H1 (cell line): ENCODE data around the gene MS4A8. TPM values are rescaled to one million over a fixed set of nuclear protein-coding genes. Genes with fewer than 3 reads are reported as not detected.

ENCODE experiments used
- CTCF ChIA-PET: fragments of 300-600 bp; sonication (Branson Sonifier 250); formaldehyde crosslinking; loops from one replicate; lab custom pipeline; 2021; ENCODE audit not compliant: partially characterized antibody; lab: Charles Lee
- POLR2A ChIA-PET: fragments of 300-600 bp; sonication (Branson Sonifier 250); formaldehyde crosslinking; loops from one replicate; lab custom pipeline; 2021; ENCODE audit warnings: inconsistent platforms; ENCODE audit not compliant: partially characterized antibody; lab: Charles Lee
- DNase-seq, 2 experiments: peaks; one replicate each; pipeline versions ENCODE4 v3.0.0 to v3.0.0-alpha.2; 2010 to 2022; ENCODE audit warnings: low spot score in 2 of 2, low read depth in 1 of 2, mixed read lengths in 1 of 2
- FAIRE-seq: peaks from 2 replicates; lab custom pipeline; 2011; peaks lifted over from hg19 to GRCh38; lab: Jason Lieb, UNC
- H2AFZ ChIP-seq: 2 replicates; pipeline ENCODE4 v1.8.1; 2012; ENCODE audit warnings: low read length, inconsistent platforms
- H2AK5ac ChIP-seq: 2 replicates; pipeline ENCODE4 v1.6.1; 2013; ENCODE audit warnings: low read depth, low read length
- H2BK120ac ChIP-seq: replicated peaks from 2 replicates; pipeline ENCODE3; 2013; ENCODE audit warnings: low read depth, low read length, inconsistent platforms
- H2BK12ac ChIP-seq: 2 replicates; pipeline ENCODE4 v1.6.1; 2013; ENCODE audit warnings: low read depth, low read length
- H2BK15ac ChIP-seq: 2 replicates; pipeline ENCODE4 v1.6.1; 2013; ENCODE audit warnings: low read length
- H2BK20ac ChIP-seq: 2 replicates; pipeline ENCODE4 v1.6.1; 2013; ENCODE audit warnings: low read length
- H2BK5ac ChIP-seq: 2 replicates; pipeline ENCODE4 v1.6.1; 2013; ENCODE audit warnings: low read depth, low read length
- H3K14ac ChIP-seq: 2 replicates; pipeline ENCODE4 v1.6.1; 2013; ENCODE audit warnings: inconsistent platforms; ENCODE audit not compliant: insufficient read length
- H3K18ac ChIP-seq: 2 replicates; pipeline ENCODE4 v1.6.1; 2013; ENCODE audit warnings: low read length; ENCODE audit errors: extremely low read depth
- H3K23ac ChIP-seq: 2 replicates; pipeline ENCODE4 v1.6.1; 2013; ENCODE audit warnings: inconsistent platforms; ENCODE audit not compliant: insufficient read length
- H3K23me2 ChIP-seq: 2 replicates; pipeline ENCODE4 v1.6.1; 2013; ENCODE audit warnings: low read depth, low read length
- H3K27ac ChIP-seq: 2 replicates; pipeline ENCODE4 v1.6.1; 2011; ENCODE audit warnings: low read depth, low read length, inconsistent platforms
- H3K27me3 ChIP-seq, 4 experiments: replicated peaks in 1 of 4; 1 replicate in 1 of 4; 2 replicates in 3 of 4; pipeline versions ENCODE4 v1.6.1 to v1.8.1; 2011 to 2013; ENCODE audit warnings: low read length in 3 of 4, mild to moderate bottlenecking in 3 of 4, inconsistent platforms in 2 of 4, mixed read lengths in 2 of 4, moderate library complexity in 1 of 4; ENCODE audit not compliant: control insufficient read depth in 3 of 4, insufficient read depth in 3 of 4; ENCODE audit errors: extremely low read depth in 1 of 4
- H3K36me3 ChIP-seq, 4 experiments: 2 replicates each; pipeline versions ENCODE4 v1.6.1 to v1.8.1; 2011 to 2013; ENCODE audit warnings: mild to moderate bottlenecking in 4 of 4, low read length in 3 of 4, moderate library complexity in 2 of 4, control low read depth in 1 of 4, inconsistent platforms in 1 of 4; ENCODE audit not compliant: insufficient read depth in 4 of 4, control insufficient read depth in 2 of 4
- H3K4ac ChIP-seq: replicated peaks from 2 replicates; pipeline ENCODE3; 2013; ENCODE audit warnings: low read length, low read depth, mixed read lengths, inconsistent platforms; ENCODE audit not compliant: insufficient read length
- H3K4me1 ChIP-seq, 4 experiments: replicated peaks in 1 of 4; 1 replicate in 1 of 4; 2 replicates in 3 of 4; pipeline versions ENCODE4 v1.6.1 to v1.8.1; 2011 to 2013; ENCODE audit warnings: low read length in 3 of 4, inconsistent platforms in 2 of 4, mixed read lengths in 1 of 4; ENCODE audit not compliant: insufficient read depth in 4 of 4, control insufficient read depth in 3 of 4
- H3K4me2 ChIP-seq, 2 experiments: 2 replicates each; pipeline versions ENCODE4 v1.6.1 to v1.8.1; 2011 to 2013; ENCODE audit warnings: low read depth in 2 of 2, low read length in 2 of 2, control low read depth in 1 of 2, inconsistent platforms in 1 of 2, mild to moderate bottlenecking in 1 of 2; ENCODE audit not compliant: insufficient read depth in 1 of 2
- H3K4me3 ChIP-seq, 4 experiments: fragments of 200-600, 300-600 bp in 1 of 4; sonication (generic), shearing (Covaris generic), sonication (Bioruptor Twin) in 1 of 4; 2 replicates each; pipeline versions ENCODE4 v1.5.1 to v1.8.1; 2011 to 2016; ENCODE audit warnings: low read length in 4 of 4, low read depth in 3 of 4, control low read depth in 2 of 4, inconsistent platforms in 2 of 4, mild to moderate bottlenecking in 2 of 4, mixed read lengths in 1 of 4, moderate library complexity in 1 of 4; ENCODE audit not compliant: insufficient read depth in 2 of 4; ENCODE audit errors: extremely low read depth in 1 of 4
- H3K56ac ChIP-seq: replicated peaks from 2 replicates; pipeline ENCODE3; 2013; ENCODE audit warnings: low read depth, mild to moderate bottlenecking, mixed read lengths, low read length, inconsistent platforms; ENCODE audit not compliant: insufficient read length
- H3K79me1 ChIP-seq: 2 replicates; pipeline ENCODE4 v1.6.1; 2013; ENCODE audit warnings: low read depth, low read length, control low read depth
- H3K79me2 ChIP-seq, 2 experiments: 2 replicates each; pipeline versions ENCODE4 v1.6.1 to v1.8.1; 2012 to 2013; ENCODE audit warnings: low read length in 2 of 2, mild to moderate bottlenecking in 2 of 2, inconsistent platforms in 1 of 2; ENCODE audit not compliant: insufficient read depth in 2 of 2, control insufficient read depth in 1 of 2
- H3K9ac ChIP-seq, 4 experiments: replicated peaks in 1 of 4; 1 replicate in 1 of 4; 2 replicates in 3 of 4; pipeline versions ENCODE4 v1.6.1 to v1.8.1; 2011 to 2013; ENCODE audit warnings: low read depth in 3 of 4, low read length in 3 of 4, control low read depth in 2 of 4, mild to moderate bottlenecking in 2 of 4, moderate library complexity in 2 of 4, inconsistent platforms in 1 of 4; ENCODE audit errors: extremely low read depth in 1 of 4
- H3K9me3 ChIP-seq, 2 experiments: 2 replicates each; pipeline versions ENCODE4 v1.6.1 to v1.8.1; 2012 to 2013; ENCODE audit warnings: mild to moderate bottlenecking in 2 of 2, moderate library complexity in 2 of 2, control low read depth in 1 of 2, inconsistent platforms in 1 of 2, low read depth in 1 of 2, low read length in 1 of 2, mixed read lengths in 1 of 2; ENCODE audit not compliant: insufficient read depth in 2 of 2
- H4K20me1 ChIP-seq, 2 experiments: replicated peaks in 1 of 2; 2 replicates each; pipeline versions ENCODE3 to v1.8.1; 2011 to 2013; ENCODE audit warnings: inconsistent platforms in 2 of 2, low read length in 2 of 2, mild to moderate bottlenecking in 1 of 2; ENCODE audit not compliant: insufficient read depth in 2 of 2, control insufficient read depth in 1 of 2
- H4K5ac ChIP-seq: 2 replicates; pipeline ENCODE4 v1.6.1; 2013; ENCODE audit warnings: low read length, low read depth, mixed read lengths, inconsistent platforms; ENCODE audit not compliant: insufficient read length
- H4K8ac ChIP-seq: 2 replicates; pipeline ENCODE4 v1.8.0; 2013; ENCODE audit warnings: mild to moderate bottlenecking, moderate library complexity, low read length, inconsistent platforms; ENCODE audit not compliant: insufficient read depth; ENCODE audit errors: extremely low read depth
- H4K91ac ChIP-seq: replicated peaks from 2 replicates; pipeline ENCODE3; 2013; ENCODE audit warnings: low read length, mixed read lengths, inconsistent platforms; ENCODE audit not compliant: insufficient read length
- CBX5 ChIP-seq: fragments of 300-800, 300-1000 bp; sonication (generic); IDR thresholded peaks from 2 replicates; pipeline ENCODE4 v1.7.1; 2016; ENCODE audit warnings: antibody characterized with exemption, low read length, low read depth
- CREB1 ChIP-seq: IDR thresholded peaks from 2 replicates; pipeline ENCODE4 v1.6.1; 2012; ENCODE audit warnings: inconsistent platforms
- CTBP2 ChIP-seq: IDR thresholded peaks from 2 replicates; pipeline ENCODE4 v1.7.0; 2011; ENCODE audit warnings: borderline replicate concordance, mild to moderate bottlenecking, moderate library complexity, mixed read lengths, low read length; ENCODE audit not compliant: insufficient read depth, insufficient read length
- KDM1A ChIP-seq: fragments of 200-600, 300-600 bp; sonication (generic); IDR thresholded peaks from 2 replicates; pipeline ENCODE4 v1.7.1; 2016; ENCODE audit warnings: mild to moderate bottlenecking, low read length, borderline replicate concordance
- MAFK ChIP-seq: IDR thresholded peaks from 2 replicates; pipeline ENCODE4 v1.6.1; 2012; ENCODE audit warnings: low read depth, mild to moderate bottlenecking, improper control_type of control experiment, low read length
- POLR2A ChIP-seq, 2 experiments: IDR thresholded peaks; 1 replicate in 1 of 2; 2 replicates in 1 of 2; pipeline ENCODE4 v1.6.1; 2011; ENCODE audit warnings: low read depth in 2 of 2, low read length in 2 of 2, mild to moderate bottlenecking in 2 of 2; ENCODE audit errors: control extremely low read depth in 1 of 2
- RFX5 ChIP-seq: IDR thresholded peaks from 2 replicates; pipeline ENCODE4 v1.6.1; 2011; ENCODE audit warnings: low read depth, low read length, improper control_type of control experiment, borderline replicate concordance
- RXRA ChIP-seq: IDR thresholded peaks from 2 replicates; pipeline ENCODE4 v1.6.1; 2011; ENCODE audit warnings: low read depth, mild to moderate bottlenecking, low read length, moderate library complexity; ENCODE audit not compliant: insufficient read depth
- ZNF274 ChIP-seq: IDR thresholded peaks from 2 replicates; pipeline ENCODE4 v1.7.0; 2012; ENCODE audit warnings: low read length, borderline replicate concordance; ENCODE audit errors: extremely low read depth
- WGBS, 2 experiments: shearing (Covaris generic) in 1 of 2; methylation state at CpG; one replicate each; pipeline versions ENCODE4 v1.1.6 to v1.1.7; 2013 to 2015; ENCODE audit warnings: low lambda C conversion rate in 2 of 2, mixed read lengths in 2 of 2, inconsistent platforms in 1 of 2, low coverage in 1 of 2, missing lambda C conversion rate in 1 of 2; ENCODE audit not compliant: insufficient replicate concordance in 2 of 2, insufficient coverage in 1 of 2, insufficient read length in 1 of 2; ENCODE audit errors: extremely low coverage in 1 of 2, missing lambda C conversion rate in 1 of 2; 5-methylcytosine and 5-hydroxymethylcytosine counted together
- polyA plus RNA-seq, 7 experiments: library from polyadenylated mRNA; depleted of rRNA in 3 of 7; stranded (reverse) in 5 of 7; unstranded in 2 of 7; fragments of >200 nt in 5 of 7; fragments of 200-250 nt in 2 of 7; gene quantifications; 1 replicate in 5 of 7; 2 replicates in 1 of 7; 4 replicates in 1 of 7; pipeline versions ENCODE4 v1.2.1 to v1.2.3, GENCODE V29; 2011 to 2013; ENCODE audit warnings: missing spikeins in 2 of 7, mixed read lengths in 2 of 7
- total RNA-seq: library from RNA; stranded (reverse); fragmentation: NEBNext Ultra II Directional; extraction: Animal tissue kit (Norgen Biotek cat#: 25700); gene quantifications from 2 replicates; pipeline ENCODE4 v1.2.1, GENCODE V29; 2021

The MS4A8 gene
- total and polyA plus RNA-seq, 2 of the 8 experiments (the other 6 are each of a cell fraction or from before 2014, with no cell fraction given): not detected

- Histone ChIP-seq H3K79me2 (no peaks in the 10 kb centered on the region), H3K4ac (no peak overlapping the region), H2BK5ac (no peak overlapping the region), H2BK12ac (no peak overlapping the region), H3K4me2 (no peak overlapping the region), H3K23ac (no peak overlapping the region), H4K8ac (no peak overlapping the region), H3K27ac (no peak overlapping the region; the same call in 1 of the 2 replicates), H3K23me2 (no peaks in the 10 kb centered on the region), H2BK120ac (no peak overlapping the region), H2BK20ac (no peak overlapping the region), H3K27me3 (peaks cover 0 to 11% (median 6%) of the 10 kb centered on the region in 4 experiments; a peak in 3 of 7 replicates), H3K9ac (no peak overlapping the region), H2AFZ (no peak overlapping the region), H4K91ac (no peak overlapping the region), H4K20me1 (no peaks in the 10 kb centered on the region), H3K79me1 (no peaks in the 10 kb centered on the region), H3K9me3 (no peaks in the 10 kb centered on the region; a peak in 1 of 4 replicates), H3K4me1 (peaks cover 0 to 1% (median 0%) of the 10 kb centered on the region in 4 experiments; a peak in 1 of 7 replicates), H2BK15ac (no peak overlapping the region), H3K18ac (no peak overlapping the region), H3K4me3 (no peak overlapping the region), H3K36me3 (no peaks in the 10 kb centered on the region), H3K56ac (no peak overlapping the region), H2AK5ac (no peak overlapping the region), H3K14ac (no peak overlapping the region), H4K5ac (no peak overlapping the region)
- WGBS, 2 experiments: 93% methylated on average over 5 of the region's 5 CpGs; no CpG with 5 or more reads in 1 of the 2 experiments
- CTCF ChIA-PET: interaction anchor here (0.6 to 8.3 kb wide), 16 partner anchors 9 to 421 kb away, joined by 3 to 145 read pairs (median 6); partner anchors contain the start of genes MS4A15 and MS4A8
- TF ChIP-seq RXRA (no peak), MAFK (no peak), RFX5 (no peak), POLR2A (IDR thresholded peaks at IDR 0.05; ENCODE audit: control extremely low read depth in 1 of 2, low read depth in 2 of 2, low read length in 2 of 2) (no peak), KDM1A (no peak), CBX5 (no peak), ZNF274 (no peak), CREB1 (no peak), CTBP2 (no peak)
- no peak for FAIRE-seq
- DNase-seq: no peak
- POLR2A ChIA-PET: interaction anchor here (0.6 to 0.7 kb wide), 2 partner anchors 25 to 45 kb away, joined by 3 read pairs; no protein-coding TSS in a partner anchor
These were observed 65.9 kb downstream of the MS4A8 start for GRCh38 chr11:60765355-60765754.
